Measurements from ENCODE around the gene CELF4.
A peak's percentile ranks its signal among the peaks of the same experiment; 100 is the strongest.
"Not testable (repeated sequence)": the region's sequence is repeated elsewhere in the genome, so short reads cannot be mapped to it uniquely, and the experiment has no call there.

The CELF4 gene

DNA sequence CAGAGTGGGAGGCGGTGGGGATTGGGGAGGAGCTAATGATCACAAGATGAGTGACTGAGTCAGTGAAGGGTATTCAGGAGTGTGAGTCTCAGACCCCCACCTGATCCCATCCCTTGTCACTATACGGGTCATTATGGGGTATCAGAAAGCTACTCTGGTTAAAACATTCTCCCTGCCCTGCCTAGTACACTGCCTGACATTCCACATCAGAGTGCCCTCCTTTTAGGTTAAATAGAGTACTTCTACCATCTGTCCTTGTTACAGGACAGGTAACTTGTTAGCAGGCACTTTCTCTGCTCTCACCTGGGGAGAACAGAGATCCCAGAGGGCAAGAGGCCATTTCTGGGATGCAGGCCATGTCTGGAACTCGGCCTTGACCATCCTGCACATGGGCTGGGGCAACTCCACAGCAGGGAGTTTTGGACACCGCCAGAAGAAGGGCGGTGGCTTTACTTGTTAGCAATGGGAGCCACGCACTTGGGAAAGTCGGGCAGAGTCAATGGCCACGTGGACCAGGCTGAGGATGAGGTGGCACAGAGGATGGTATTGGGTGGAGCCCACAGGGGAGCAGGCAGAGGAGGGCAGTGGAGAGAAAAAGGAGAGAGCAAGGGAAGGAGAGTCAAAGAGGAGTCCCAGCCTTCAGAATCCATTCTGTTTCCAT, 98.5 kb downstream of the CELF4 start:
- TF ChIP-seq CTCF (conservative IDR thresholded peaks at IDR 0.05; ENCODE audit: low read length): no peak
- H3K4me3 ChIP-seq (ENCODE audit: low read length): no peak overlapping the region

DNA sequence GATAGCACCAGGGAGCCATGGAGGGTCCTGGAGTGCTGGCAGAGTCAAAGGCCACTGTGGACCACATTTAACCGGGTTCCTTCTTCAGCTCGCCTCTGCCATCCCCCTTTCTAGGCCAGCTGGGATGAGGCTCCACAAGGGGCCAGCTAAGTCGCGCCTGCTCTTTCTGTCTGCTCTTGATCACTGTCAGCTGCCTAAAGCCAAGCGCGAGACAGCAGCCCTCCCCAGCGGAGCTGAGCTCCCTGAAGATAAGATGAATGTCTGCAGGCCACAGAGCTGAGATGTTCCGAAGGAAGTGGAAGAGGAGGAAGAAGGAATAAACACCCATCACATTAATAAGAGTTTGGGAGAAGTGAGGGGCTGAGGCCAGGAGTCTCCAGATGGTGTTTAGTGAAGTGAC, 99.6 kb downstream of the CELF4 start:
- no peak overlapping the region for H3K4me3 ChIP-seq (ENCODE audit: low read length)
- no peak for TF ChIP-seq CTCF (conservative IDR thresholded peaks at IDR 0.05; ENCODE audit: low read length)
- no peak for DNase-seq (ENCODE audit: low read depth)

More for the DNA sequence above, 98.5 kb downstream of the CELF4 start:
- no peak for DNase-seq (ENCODE audit: low read depth)

- DNase-seq (ENCODE audit: low read depth): no peak
- TF ChIP-seq CTCF (conservative IDR thresholded peaks at IDR 0.05; ENCODE audit: low read length): no peak
- H3K4me3 ChIP-seq (ENCODE audit: low read length): no peak overlapping the region
Measured at GRCh38 chr18:37464257-37464656, 101.3 kb downstream of the CELF4 start.

DNA sequence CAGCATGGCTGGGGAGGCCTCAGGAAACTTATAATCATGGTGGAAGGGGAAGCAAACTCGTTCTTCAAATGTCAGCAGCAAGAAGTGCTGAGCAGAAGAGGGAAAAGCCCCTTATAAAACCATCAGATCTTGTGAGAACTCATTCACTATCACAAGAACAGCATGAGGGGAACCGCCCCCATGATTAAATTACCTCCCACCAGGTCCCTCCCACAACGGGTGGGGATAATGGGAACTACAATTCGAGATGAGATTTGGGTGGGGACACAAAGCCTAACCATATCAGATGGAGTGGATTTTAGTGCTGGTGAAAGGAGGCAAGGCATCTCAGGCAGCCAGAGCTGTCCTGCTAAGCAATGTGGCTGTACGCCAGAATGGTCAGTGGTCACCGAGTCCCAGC, 104.3 kb downstream of the CELF4 start:
- not testable (repeated sequence) for H3K4me3 ChIP-seq (ENCODE audit: low read length); DNase-seq (ENCODE audit: low read depth)

- H3K4me3 ChIP-seq (ENCODE audit: low read length): no peak overlapping the region
- DNase-seq (ENCODE audit: low read depth): peak; percentile 17
- TF ChIP-seq CTCF (conservative IDR thresholded peaks at IDR 0.05; ENCODE audit: low read length): no peak
Measured at GRCh38 chr18:37460604-37461003, 105.0 kb downstream of the CELF4 start.

- H3K4me3 ChIP-seq (ENCODE audit: low read length): no peak overlapping the region
- no peak for TF ChIP-seq CTCF (conservative IDR thresholded peaks at IDR 0.05; ENCODE audit: low read length)
- no peak for DNase-seq (ENCODE audit: low read depth)
Measured at GRCh38 chr18:37458697-37459096, 106.9 kb downstream of the CELF4 start.

DNA sequence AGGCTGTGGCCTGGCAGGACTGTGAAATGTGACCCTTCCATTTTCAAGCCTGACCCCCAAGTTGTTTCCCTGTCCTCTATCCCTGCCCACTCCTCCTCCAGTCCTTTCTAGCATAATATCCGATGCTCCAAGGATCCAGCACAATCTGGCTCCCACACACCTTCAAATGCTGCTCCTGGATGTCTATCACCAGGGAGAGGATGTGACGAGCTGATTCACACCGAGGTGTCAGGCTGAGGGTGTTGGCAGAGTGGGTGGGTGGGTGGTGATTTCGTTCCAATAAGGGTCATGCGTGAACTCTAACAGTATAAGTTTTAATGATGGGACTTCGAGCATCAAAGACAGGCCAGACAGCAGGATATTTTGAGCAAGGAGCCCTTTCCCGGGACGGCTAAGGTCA, 107.8 kb downstream of the CELF4 start:
- no peak overlapping the region for H3K4me3 ChIP-seq (ENCODE audit: low read length)
- TF ChIP-seq CTCF (conservative IDR thresholded peaks at IDR 0.05; ENCODE audit: low read length): no peak
- DNase-seq (ENCODE audit: low read depth): no peak

DNA sequence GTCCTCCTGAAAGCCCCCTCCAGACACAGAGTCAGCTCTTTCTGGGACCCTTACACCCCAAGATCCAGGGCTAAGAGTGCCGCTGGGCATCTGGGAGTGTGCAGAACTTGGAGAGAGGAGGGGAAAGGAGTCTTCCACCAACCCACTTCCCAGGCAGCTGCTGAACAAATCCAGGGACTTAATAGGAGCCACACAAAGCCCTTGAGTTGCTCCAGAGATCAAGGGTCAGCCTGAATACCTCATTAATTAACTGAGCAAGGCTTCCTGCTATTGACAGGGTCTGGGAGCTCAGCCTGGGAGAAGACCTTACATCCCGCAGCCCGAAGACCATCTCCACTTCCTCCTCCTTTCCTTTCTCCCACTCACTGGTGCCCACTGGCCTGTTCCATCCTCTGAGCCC, 108.3 kb downstream of the CELF4 start:
- H3K4me3 ChIP-seq (ENCODE audit: low read length): no peak overlapping the region
- no peak for TF ChIP-seq CTCF (conservative IDR thresholded peaks at IDR 0.05; ENCODE audit: low read length)
- DNase-seq (ENCODE audit: low read depth): no peak

Measured in AG10803 (cell line).